ENCODE data around the gene SOX18. TPM values are rescaled to one million over a fixed set of nuclear protein-coding genes. Genes with fewer than 3 reads are reported as not detected.

Gene SOX18
- total and polyA plus RNA-seq, 2 experiments from 2014 or later, result 0.06 TPM; not detected in 1

DNA sequence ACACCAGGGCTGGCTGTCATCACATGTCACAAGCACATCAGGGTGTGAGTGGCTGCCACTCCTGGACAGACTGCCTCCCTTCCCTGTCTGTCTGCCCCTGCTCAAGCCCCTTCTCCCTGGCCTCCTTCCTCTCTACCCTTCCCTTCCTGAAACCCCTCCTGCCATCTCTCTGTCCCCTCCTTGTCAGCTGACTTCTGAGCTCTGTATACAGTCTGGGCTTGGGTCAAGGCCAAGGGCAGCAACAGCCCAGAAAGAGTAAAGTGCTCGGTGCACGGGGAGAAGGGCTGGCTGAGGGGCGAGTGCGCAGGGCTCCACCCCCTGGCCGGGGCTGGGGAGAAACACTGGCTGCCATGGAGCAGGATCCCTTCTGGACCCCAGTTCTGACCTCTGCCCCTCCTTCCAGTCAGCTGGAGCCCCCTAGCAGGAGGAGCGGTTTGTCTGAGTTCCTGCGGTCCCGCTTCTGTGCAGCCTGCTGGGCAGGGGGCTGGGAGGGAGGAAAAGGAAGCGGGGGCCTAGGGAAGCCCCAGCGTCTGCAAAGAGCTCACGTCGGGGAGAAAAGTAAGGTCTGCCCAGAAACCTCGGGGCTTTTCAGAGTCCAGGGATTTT, 32.8 kb upstream of the SOX18 start:
- peak in 1 of 2 donors; percentile 55 for DNase-seq (ENCODE audit: low read depth in 1 of 2, low spot score in 1 of 2)
- peaks cover 32% of the 10 kb centered on the region for H3K27me3 ChIP-seq
- H3K9me3 ChIP-seq (ENCODE audit: low read depth), result no peaks in the 10 kb centered on the region
- no peaks in the 10 kb centered on the region for H3K36me3 ChIP-seq
- TF ChIP-seq, protein P1, sequence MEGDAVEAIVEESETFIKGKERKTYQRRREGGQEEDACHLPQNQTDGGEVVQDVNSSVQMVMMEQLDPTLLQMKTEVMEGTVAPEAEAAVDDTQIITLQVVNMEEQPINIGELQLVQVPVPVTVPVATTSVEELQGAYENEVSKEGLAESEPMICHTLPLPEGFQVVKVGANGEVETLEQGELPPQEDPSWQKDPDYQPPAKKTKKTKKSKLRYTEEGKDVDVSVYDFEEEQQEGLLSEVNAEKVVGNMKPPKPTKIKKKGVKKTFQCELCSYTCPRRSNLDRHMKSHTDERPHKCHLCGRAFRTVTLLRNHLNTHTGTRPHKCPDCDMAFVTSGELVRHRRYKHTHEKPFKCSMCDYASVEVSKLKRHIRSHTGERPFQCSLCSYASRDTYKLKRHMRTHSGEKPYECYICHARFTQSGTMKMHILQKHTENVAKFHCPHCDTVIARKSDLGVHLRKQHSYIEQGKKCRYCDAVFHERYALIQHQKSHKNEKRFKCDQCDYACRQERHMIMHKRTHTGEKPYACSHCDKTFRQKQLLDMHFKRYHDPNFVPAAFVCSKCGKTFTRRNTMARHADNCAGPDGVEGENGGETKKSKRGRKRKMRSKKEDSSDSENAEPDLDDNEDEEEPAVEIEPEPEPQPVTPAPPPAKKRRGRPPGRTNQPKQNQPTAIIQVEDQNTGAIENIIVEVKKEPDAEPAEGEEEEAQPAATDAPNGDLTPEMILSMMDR (IDR thresholded peaks at IDR 0.05; ENCODE audit: low read depth, low read length), result no peak
- H3K27ac ChIP-seq, result no peak overlapping the region
- H3K4me1 ChIP-seq (ENCODE audit: low read depth), result peaks cover 17% of the 10 kb centered on the region
- H3K4me3 ChIP-seq, result no peak overlapping the region

DNA sequence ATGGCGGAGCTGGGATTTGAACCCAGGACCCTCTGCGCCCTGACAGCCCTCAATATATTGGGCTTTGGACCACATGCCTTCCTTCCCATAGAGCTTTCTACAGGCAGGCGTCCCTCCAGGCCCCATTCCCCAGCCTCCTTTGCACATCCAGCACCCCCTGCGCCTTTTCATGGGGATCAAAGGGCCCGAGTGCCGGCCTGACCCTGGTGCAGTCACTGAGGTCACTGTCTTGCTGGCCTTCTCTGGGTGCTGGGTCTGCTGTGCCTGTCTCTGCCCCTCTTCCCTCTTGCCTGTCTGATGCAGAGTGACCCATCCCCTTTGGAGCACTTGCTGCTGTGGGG, 32.2 kb upstream of the SOX18 start:
- H3K36me3 ChIP-seq, result no peaks in the 10 kb centered on the region
- no peaks in the 10 kb centered on the region for H3K9me3 ChIP-seq (ENCODE audit: low read depth)
- H3K27ac ChIP-seq, result no peak overlapping the region
- no peak for DNase-seq (ENCODE audit: low read depth in 1 of 2, low spot score in 1 of 2)
- TF ChIP-seq, protein P1 (IDR thresholded peaks at IDR 0.05; ENCODE audit: low read depth, low read length), result no peak
- H3K4me1 ChIP-seq (ENCODE audit: low read depth), result peaks cover 17% of the 10 kb centered on the region
- H3K4me3 ChIP-seq, result no peak overlapping the region
- peaks cover 30% of the 10 kb centered on the region for H3K27me3 ChIP-seq

DNA sequence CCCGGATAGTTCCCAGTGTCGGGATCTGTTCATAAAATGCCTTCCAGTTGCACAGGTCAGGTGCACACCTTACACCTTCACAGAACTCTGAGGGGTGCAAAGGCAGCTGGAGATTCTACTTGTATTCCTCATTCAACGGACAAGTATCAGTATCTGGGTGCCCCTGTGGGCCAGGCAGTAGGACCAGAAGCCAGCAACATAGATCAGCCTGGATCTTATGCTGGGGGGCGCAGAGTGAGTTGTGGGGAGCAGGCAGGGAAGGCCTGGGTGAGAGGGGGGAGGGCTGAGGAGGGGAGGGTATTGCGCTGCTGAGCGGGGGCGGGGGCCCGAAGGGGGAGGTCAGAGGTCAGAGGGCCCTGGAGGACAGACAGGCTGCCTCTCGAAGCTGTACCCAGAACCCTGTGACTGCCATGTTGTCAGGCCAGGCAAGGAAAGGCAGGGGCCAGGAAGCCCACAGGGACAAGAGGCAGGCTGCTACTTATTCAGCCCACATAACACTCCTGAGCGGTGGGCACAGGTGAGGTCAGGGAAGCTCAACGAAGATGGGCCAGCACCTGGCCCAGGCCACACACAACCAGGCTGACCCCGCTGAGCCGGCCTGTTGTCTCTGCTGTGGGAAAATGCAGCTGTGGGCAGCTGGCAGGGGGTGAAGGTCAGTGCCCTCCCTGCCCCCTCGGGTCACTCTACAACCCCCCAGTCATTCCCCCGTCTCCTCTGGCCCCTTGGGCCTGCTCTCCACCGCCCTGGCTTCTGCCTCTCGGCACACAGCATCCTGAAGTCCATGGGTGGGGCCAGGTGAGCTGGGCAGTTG, 31.6 kb upstream of the SOX18 start:
- TF ChIP-seq, protein P1 (IDR thresholded peaks at IDR 0.05; ENCODE audit: low read depth, low read length), result no peak
- H3K27me3 ChIP-seq, result peaks cover 25% of the 10 kb centered on the region
- DNase-seq (ENCODE audit: low read depth in 1 of 2, low spot score in 1 of 2), result no peak
- no peak overlapping the region for H3K4me3 ChIP-seq
- no peaks in the 10 kb centered on the region for H3K9me3 ChIP-seq (ENCODE audit: low read depth)
- no peaks in the 10 kb centered on the region for H3K36me3 ChIP-seq
- H3K4me1 ChIP-seq (ENCODE audit: low read depth), result peaks cover 17% of the 10 kb centered on the region
- H3K27ac ChIP-seq, result no peak overlapping the region

DNA sequence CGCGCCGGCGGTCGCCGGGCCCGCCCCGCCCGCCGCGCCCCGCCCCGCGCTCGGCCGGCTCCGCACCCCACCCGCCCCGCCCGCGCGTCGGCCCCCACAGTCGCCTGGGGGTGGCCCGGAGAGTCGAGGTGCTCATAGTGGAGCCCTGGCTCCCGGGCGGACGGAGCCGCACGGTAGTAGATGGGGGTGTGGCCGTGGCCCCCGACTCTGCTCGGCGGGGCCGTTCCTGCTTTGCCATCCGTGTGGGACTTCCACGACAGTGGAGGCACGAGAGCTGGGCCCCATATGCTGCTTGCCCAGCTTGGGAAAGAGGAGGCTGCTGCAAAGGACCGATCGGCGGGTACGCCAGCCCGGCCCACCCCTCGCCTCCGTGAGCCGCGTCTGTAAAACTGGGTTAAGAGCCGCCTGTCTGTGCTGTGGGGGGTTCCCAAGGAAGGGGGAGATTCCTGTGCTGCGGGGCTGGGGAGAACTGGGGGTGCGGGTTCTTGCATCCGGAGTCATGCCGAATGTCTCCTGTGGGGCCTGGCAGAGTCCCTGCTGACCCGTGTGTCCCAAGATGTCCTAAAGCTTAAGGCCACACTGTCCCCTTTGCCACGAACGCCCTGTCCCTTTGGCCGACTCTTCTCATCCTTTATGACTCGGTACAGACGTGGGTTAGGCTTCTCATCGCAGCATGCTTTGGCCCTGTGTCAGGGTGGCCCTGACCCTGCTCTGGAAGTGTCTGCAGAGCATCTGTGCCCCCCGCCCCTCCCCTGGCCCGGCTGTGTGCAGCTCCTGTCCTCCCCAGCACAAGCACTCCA, 30.8 kb upstream of the SOX18 start, which contains the start of gene OPRL1:
Gene OPRL1 (plus strand): TSS at position 70 of the 800 bp plus-strand sequence. CDS start 12,639 bp downstream, outside the sequence.
- peaks cover 17% of the 10 kb centered on the region for H3K4me1 ChIP-seq (ENCODE audit: low read depth)

More for the DNA sequence above, 30.8 kb upstream of the SOX18 start, which contains the start of gene OPRL1:
- TF ChIP-seq, protein P1 (IDR thresholded peaks at IDR 0.05; ENCODE audit: low read depth, low read length), result no peak
- Histone ChIP-seq H3K36me3 (no peaks in the 10 kb centered on the region), H3K27ac (no peak within 1 kb of the TSS), H3K4me3 (peak within 1 kb of the TSS; percentile 82), H3K9me3 (ENCODE audit: low read depth) (no peaks in the 10 kb centered on the region), H3K27me3 (peaks cover 16% of the 10 kb centered on the region)
- peak in 1 of 2 donors; percentile 35 for DNase-seq (ENCODE audit: low read depth in 1 of 2, low spot score in 1 of 2)
